GM06990 (cell line): ENCODE data around the gene ZC3H12D.

Experiments used
- DNase-seq: peaks from one replicate; pipeline ENCODE4 v3.0.0-alpha.2; 2011; ENCODE audit not compliant: insufficient read length; ENCODE audit errors: extremely low read depth
- H3K27me3 ChIP-seq: replicated peaks from 2 replicates; pipeline ENCODE4 v1.6.0; 2011; ENCODE audit warnings: low read length; ENCODE audit not compliant: control insufficient read depth, insufficient read depth
- H3K36me3 ChIP-seq: 2 replicates; pipeline ENCODE4 v1.5.1; 2011; ENCODE audit warnings: low read length; ENCODE audit not compliant: control insufficient read depth, insufficient read depth
- H3K4me3 ChIP-seq: replicated peaks from 2 replicates; pipeline ENCODE4 v1.5.1; 2011; ENCODE audit warnings: low read depth, mild to moderate bottlenecking, control low read depth, low read length
- TF ChIP-seq, protein P1 (sequence below): IDR thresholded peaks from 2 replicates; pipeline ENCODE4 v1.5.1; 2011; ENCODE audit warnings: low read length, control low read depth, mild to moderate bottlenecking, inconsistent platforms; ENCODE audit not compliant: insufficient read depth, poor library complexity, severe bottlenecking

The ZC3H12D gene

GRCh38 chr6:149433405-149433804, 51.4 kb downstream of the ZC3H12D start:
- Histone ChIP-seq H3K36me3 (no peaks in the 10 kb centered on the region), H3K4me3 (no peak overlapping the region), H3K27me3 (no peaks in the 10 kb centered on the region)
- TF ChIP-seq, protein P1, sequence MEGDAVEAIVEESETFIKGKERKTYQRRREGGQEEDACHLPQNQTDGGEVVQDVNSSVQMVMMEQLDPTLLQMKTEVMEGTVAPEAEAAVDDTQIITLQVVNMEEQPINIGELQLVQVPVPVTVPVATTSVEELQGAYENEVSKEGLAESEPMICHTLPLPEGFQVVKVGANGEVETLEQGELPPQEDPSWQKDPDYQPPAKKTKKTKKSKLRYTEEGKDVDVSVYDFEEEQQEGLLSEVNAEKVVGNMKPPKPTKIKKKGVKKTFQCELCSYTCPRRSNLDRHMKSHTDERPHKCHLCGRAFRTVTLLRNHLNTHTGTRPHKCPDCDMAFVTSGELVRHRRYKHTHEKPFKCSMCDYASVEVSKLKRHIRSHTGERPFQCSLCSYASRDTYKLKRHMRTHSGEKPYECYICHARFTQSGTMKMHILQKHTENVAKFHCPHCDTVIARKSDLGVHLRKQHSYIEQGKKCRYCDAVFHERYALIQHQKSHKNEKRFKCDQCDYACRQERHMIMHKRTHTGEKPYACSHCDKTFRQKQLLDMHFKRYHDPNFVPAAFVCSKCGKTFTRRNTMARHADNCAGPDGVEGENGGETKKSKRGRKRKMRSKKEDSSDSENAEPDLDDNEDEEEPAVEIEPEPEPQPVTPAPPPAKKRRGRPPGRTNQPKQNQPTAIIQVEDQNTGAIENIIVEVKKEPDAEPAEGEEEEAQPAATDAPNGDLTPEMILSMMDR: no peak
- no peak for DNase-seq

GRCh38 chr6:149431905-149432775, 52.7 kb downstream of the ZC3H12D start:
- Histone ChIP-seq H3K4me3 (no peak overlapping the region), H3K36me3 (no peaks in the 10 kb centered on the region), H3K27me3 (no peaks in the 10 kb centered on the region)
- peak; percentile 74 for DNase-seq
- TF ChIP-seq, protein P1: peak; percentile 83

- Histone ChIP-seq H3K36me3 (no peaks in the 10 kb centered on the region), H3K27me3 (no peaks in the 10 kb centered on the region), H3K4me3 (no peak overlapping the region)
- DNase-seq: no peak
- TF ChIP-seq, protein P1: no peak
Measured at GRCh38 chr6:149429427-149430360, 55.1 kb downstream of the ZC3H12D start.

GRCh38 chr6:149428606-149429005, 56.2 kb downstream of the ZC3H12D start:
- TF ChIP-seq, protein P1: no peak
- no peak for DNase-seq
- no peak overlapping the region for H3K4me3 ChIP-seq
- no peaks in the 10 kb centered on the region for H3K36me3 ChIP-seq
- no peaks in the 10 kb centered on the region for H3K27me3 ChIP-seq

- no peaks in the 10 kb centered on the region for H3K27me3 ChIP-seq
- TF ChIP-seq, protein P1: no peak
- no peak for DNase-seq
- no peaks in the 10 kb centered on the region for H3K36me3 ChIP-seq
- H3K4me3 ChIP-seq: no peak overlapping the region
Measured at GRCh38 chr6:149425754-149426153, 59.1 kb downstream of the ZC3H12D start.
